K562 (cell line): ENCODE measurements around the gene AGAP1. TPM values are rescaled to one million over a fixed set of nuclear protein-coding genes. Genes with fewer than 3 reads are reported as not detected.

ENCODE experiments used
- ATAC-seq: fragments of 200-7000 bp; cut with Tn5 transposase; 3 replicates; pipeline ENCODE4 v1.9.1; 2020; ENCODE audit warnings: moderate library complexity
- BruUV-seq: library from RNA; stranded (reverse); fragments of 400-500 nt; replicated peaks from 2 replicates; lab custom pipeline; 2021; lab: Mats Ljungman, UMichigan
- CTCF ChIA-PET: fragments of 300-600 bp; formaldehyde crosslinking; extraction: SDS; loops from one replicate; lab custom pipeline; 2021; ENCODE audit warnings: low intra/inter-chr PET ratio; lab: Yijun Ruan, JAX
- POLR2A ChIA-PET: fragments of 300-600, 350-650 bp; sonication (Branson Sonifier 250); formaldehyde crosslinking; extraction: SDS; loops from one replicate; lab custom pipeline; 2021; ENCODE audit warnings: antibody characterized with exemption, inconsistent platforms; lab: Yijun Ruan, JAX
- DNase-seq, 4 experiments: peaks; one replicate each; pipeline versions ENCODE4 v3.0.0 to v3.0.0-alpha.2; 2011 to 2018; ENCODE audit warnings: low spot score in 3 of 4, mixed read lengths in 3 of 4; ENCODE audit errors: extremely low read depth in 1 of 4
- FAIRE-seq: peaks from 2 replicates; lab custom pipeline; 2011; peaks lifted over from hg19 to GRCh38; lab: Jason Lieb, UNC
- H2AFZ ChIP-seq: 2 replicates; pipeline ENCODE4 v1.6.0; 2011; ENCODE audit warnings: low read depth, low read length, control low read depth, inconsistent platforms
- H3K27ac ChIP-seq: fragments of 200-600 bp; 3 replicates; pipeline ENCODE4 v1.8.0; 2011; ENCODE audit warnings: low read depth, mild to moderate bottlenecking, control low read depth, inconsistent platforms, low read length, moderate library complexity, mixed read lengths; ENCODE audit errors: extremely low read depth
- H3K27me3 ChIP-seq, 2 experiments: fragments of 300-600 bp in 1 of 2; 2 replicates in 1 of 2; 3 replicates in 1 of 2; pipeline versions ENCODE4 v1.6.0 to v1.8.0; 2011; ENCODE audit warnings: inconsistent platforms in 2 of 2, low read length in 2 of 2, mild to moderate bottlenecking in 1 of 2, mixed read lengths in 1 of 2, moderate library complexity in 1 of 2; ENCODE audit not compliant: control insufficient read depth in 2 of 2, insufficient read depth in 2 of 2
- H3K36me3 ChIP-seq: fragments of 300-600 bp; 3 replicates; pipeline ENCODE4 v1.8.0; 2011; ENCODE audit warnings: mild to moderate bottlenecking, low read length, inconsistent platforms; ENCODE audit not compliant: control insufficient read depth, insufficient read depth
- H3K4me1 ChIP-seq, 2 experiments: fragments of 200-600 bp in 1 of 2; replicated peaks in 1 of 2; 2 replicates in 1 of 2; 3 replicates in 1 of 2; pipeline versions ENCODE4 v1.5.1 to v1.8.0; 2011; ENCODE audit warnings: inconsistent platforms in 2 of 2, low read length in 2 of 2, mild to moderate bottlenecking in 1 of 2, mixed read lengths in 1 of 2, moderate library complexity in 1 of 2; ENCODE audit not compliant: control insufficient read depth in 2 of 2, insufficient read depth in 2 of 2
- H3K4me2 ChIP-seq: 2 replicates; pipeline ENCODE4 v1.6.1; 2011; ENCODE audit warnings: low read length, control low read depth, inconsistent platforms, mixed read lengths; ENCODE audit not compliant: insufficient read depth
- H3K4me3 ChIP-seq: fragments of 200-600 bp; sonication (generic), shearing (Covaris generic); 2 replicates; pipeline ENCODE4 v1.5.1; 2016; ENCODE audit warnings: control low read depth, inconsistent platforms
- H3K79me2 ChIP-seq: fragments of 200-600 bp; 3 replicates; pipeline ENCODE4 v1.8.0; 2011; ENCODE audit warnings: low read length, inconsistent platforms; ENCODE audit not compliant: control insufficient read depth, insufficient read depth
- H3K9ac ChIP-seq, 2 experiments: 2 replicates each; pipeline versions ENCODE4 v1.6.0 to v1.6.1; 2011; ENCODE audit warnings: low read depth in 2 of 2, low read length in 2 of 2, control low read depth in 1 of 2, inconsistent platforms in 1 of 2, mild to moderate bottlenecking in 1 of 2, mixed read lengths in 1 of 2; ENCODE audit not compliant: insufficient read depth in 1 of 2
- H3K9me1 ChIP-seq: one replicate; pipeline ENCODE4 v1.6.0; 2011; ENCODE audit warnings: inconsistent platforms, mild to moderate bottlenecking, low read length, moderate library complexity; ENCODE audit not compliant: control insufficient read depth, insufficient read depth
- H3K9me3 ChIP-seq: replicated peaks from 2 replicates; pipeline ENCODE4 v1.5.1; 2011; ENCODE audit warnings: low read depth, low read length, inconsistent platforms; ENCODE audit not compliant: control insufficient read depth, insufficient read depth
- H4K20me1 ChIP-seq: replicated peaks from 2 replicates; pipeline ENCODE4 v1.6.1; 2011; ENCODE audit warnings: low read length, inconsistent platforms, mixed read lengths; ENCODE audit not compliant: control insufficient read depth, insufficient read depth
- GTF2E2 ChIP-seq: fragments of 200-800 bp; sonication (Bioruptor generic); IDR thresholded peaks from 2 replicates; pipeline ENCODE4 v1.6.1; 2016; ENCODE audit warnings: missing genetic modification characterization, missing compliant biosample characterization
- HDAC1 ChIP-seq, 2 experiments: fragments of 450-650 bp; IDR thresholded peaks; 2 replicates each; pipeline ENCODE4 v1.6.1; 2016 to 2017; ENCODE audit warnings: inconsistent platforms in 1 of 2, mild to moderate bottlenecking in 1 of 2, moderate library complexity in 1 of 2
- HEY1 ChIP-seq: fragments of 250-450 bp; sonication (Bioruptor Pico); IDR thresholded peaks from 2 replicates; pipeline ENCODE4 v1.5.0; 2020; ENCODE audit warnings: mild to moderate bottlenecking, moderate library complexity, borderline replicate concordance
- PYGO2 ChIP-seq: fragments of 450-650 bp; IDR thresholded peaks from 2 replicates; pipeline ENCODE4 v1.6.1; 2016; ENCODE audit warnings: mild to moderate bottlenecking, missing genetic modification characterization, moderate library complexity, missing compliant biosample characterization
- ZC3H11A ChIP-seq: IDR thresholded peaks from 2 replicates; pipeline ENCODE4 v1.6.1; 2012; ENCODE audit warnings: low read depth, low read length, improper control_type of control experiment
- ZKSCAN1 ChIP-seq: fragments of 150-350 bp; IDR thresholded peaks from 2 replicates; pipeline ENCODE4 v1.6.1; 2016; ENCODE audit warnings: low read depth, low read length
- WGBS: fragments of 100-300 bp; shearing (Covaris generic); methylation state at CpG from one replicate; pipeline ENCODE4 v1.1.6; 2016; ENCODE audit warnings: low coverage, mixed read lengths; ENCODE audit not compliant: insufficient coverage; ENCODE audit errors: missing lambda C conversion rate; 5-methylcytosine and 5-hydroxymethylcytosine counted together
- in situ Hi-C: fragments of 300-500 bp; cut with MboI; formaldehyde crosslinking; loops from 4 replicates; pipeline ENCODE4 v1.15.0; 2018; ENCODE audit warnings: inconsistent platforms, mixed read lengths
- intact Hi-C: fragments of 100-400 bp; cut with micrococcal nuclease; formaldehyde crosslinking; loops from 2 replicates; pipeline ENCODE4 v1.14.2; 2022
- polyA plus RNA-seq, 8 experiments: library from polyadenylated mRNA; depleted of rRNA in 4 of 8; stranded (reverse) in 5 of 8; unstranded in 3 of 8; fragments of >200 nt; fragmentation: Nextera tagmentation in 2 of 8; fragmentation: Illumina TruSeq in 1 of 8; extraction: Ambion mirVana in 2 of 8; extraction: Trizol in 1 of 8; gene quantifications; 2 replicates each; pipeline versions ENCODE4 v1.2.1 to v1.2.3, GENCODE V29; 2011 to 2014; ENCODE audit warnings: inconsistent platforms in 1 of 8, missing spikeins in 1 of 8
- total RNA-seq, 7 experiments: library from RNA; depleted of rRNA in 6 of 7; stranded (reverse); fragments of >200 nt in 6 of 7; fragmentation: Illumina TruSeq in 2 of 7; extraction: Trizol in 2 of 7; gene quantifications; 2 replicates each; pipeline versions ENCODE4 v1.2.1 to v1.2.3, GENCODE V29; 2011 to 2021; ENCODE audit warnings: low replicate concordance in 1 of 7

Gene AGAP1
- total and polyA plus RNA-seq, 9 of the 15 experiments (the other 6 are each of a cell fraction or from before 2014, with no cell fraction given): 1.3 to 24.0 (median 10.6) TPM

DNA sequence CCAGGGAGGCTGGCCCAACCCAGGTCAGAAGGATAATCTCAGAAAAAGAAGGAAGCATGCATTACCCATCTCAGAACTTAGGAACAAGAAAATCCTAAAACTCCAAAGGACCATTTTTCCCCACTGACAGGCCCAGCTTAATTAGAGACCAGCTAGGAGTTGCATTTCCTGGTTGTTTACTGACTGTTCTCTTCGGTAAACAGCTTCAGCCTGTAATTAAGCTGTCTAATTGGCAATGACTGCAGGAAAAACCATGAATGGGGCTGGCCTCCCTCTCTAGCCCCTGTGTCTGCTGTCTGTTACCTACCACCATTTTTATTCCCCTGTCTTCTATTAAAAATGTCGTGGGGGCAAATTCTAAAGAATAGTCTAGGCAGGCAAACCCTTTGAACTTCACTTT lies 146.5 kb downstream of the AGAP1 start:
- ATAC-seq (no peak), DNase-seq (no peak), FAIRE-seq (no peak)
- Histone ChIP-seq H3K4me3 (no peak overlapping the region), H3K4me1 (peaks cover 12 to 39% of the 10 kb centered on the region in 2 experiments; a peak in 4 of 5 replicates), H3K9me3 (no peaks in the 10 kb centered on the region), H3K27me3 (no peaks in the 10 kb centered on the region), H3K36me3 (no peaks in the 10 kb centered on the region), H4K20me1 (peaks cover 74% of the 10 kb centered on the region), H3K79me2 (peaks cover 44% of the 10 kb centered on the region), H2AFZ (no peak overlapping the region), H3K27ac (no peak overlapping the region), H3K4me2 (no peak overlapping the region), H3K9ac (no peak overlapping the region), H3K9me1 (peaks cover 3% of the 10 kb centered on the region)
- BruUV-seq: no TSS peak
- in situ Hi-C loops (no loop called here), intact Hi-C loops (loop anchor here (5.0 kb wide), 1 partner anchor 107 kb away; no protein-coding TSS in a partner anchor)
- ChIA-PET POLR2A (no interaction called here), CTCF (no interaction called here)
- 62% methylated on average over 2 of the region's 2 CpGs for WGBS
- TF ChIP-seq PYGO2 (tag) (no peak), HDAC1 (IDR thresholded peaks at IDR 0.05) (no peak), ZKSCAN1 (no peak), HEY1 (CRISPR knock-in tag) (no peak), ZC3H11A (no peak), GTF2E2 (tag) (no peak)
